SHP77 (cell line): ENCODE measurements around the gene S100A12.

ENCODE experiments used
- DNase-seq, 2 experiments: peaks; one replicate each; lab custom pipeline; 2025; lab: John Stamatoyannopoulos, UW

Gene S100A12

DNA sequence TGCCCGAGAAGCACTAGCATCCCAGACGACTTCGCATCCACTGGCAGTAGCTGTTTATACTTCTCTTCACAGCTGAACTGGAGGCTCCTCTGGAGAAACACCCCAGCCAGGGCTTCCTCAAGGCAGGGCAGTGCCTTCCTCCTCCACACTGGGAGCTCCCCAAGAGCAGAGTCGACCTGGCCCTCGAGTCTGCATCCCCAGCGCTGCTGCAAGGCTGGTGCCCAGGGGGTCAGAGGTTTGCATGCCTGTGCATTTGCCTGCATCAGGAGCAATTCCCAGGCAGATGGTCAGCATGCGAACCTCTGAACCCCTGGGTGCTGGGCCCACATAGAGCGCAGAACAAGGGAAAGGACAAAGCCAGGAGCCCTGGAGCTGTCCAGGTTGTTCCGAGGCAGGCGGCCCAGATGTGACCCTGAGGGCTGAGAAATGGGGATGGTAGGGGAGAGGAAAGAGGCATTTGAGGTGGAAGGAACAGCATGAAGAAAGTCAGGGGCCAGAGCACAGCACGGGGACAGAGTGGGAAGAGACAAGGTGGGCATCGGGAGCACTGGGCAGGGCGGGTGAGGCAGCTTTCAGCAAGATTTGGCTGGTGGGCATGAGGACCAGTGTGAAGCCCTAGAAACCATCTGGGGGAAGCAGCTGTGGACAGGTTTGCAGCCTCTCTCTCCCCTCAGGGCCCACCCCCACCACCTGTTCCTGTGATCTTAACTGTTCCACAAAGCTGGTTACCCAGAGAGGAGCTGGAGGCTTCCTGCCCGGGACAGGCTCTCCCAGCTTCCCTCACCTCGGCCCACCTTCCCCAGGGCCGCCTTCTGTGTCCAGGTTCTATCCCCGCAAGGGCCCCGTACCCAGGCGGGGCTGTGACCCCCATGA lies 21.9 kb upstream of the S100A12 start:
- DNase-seq: no peak

DNA sequence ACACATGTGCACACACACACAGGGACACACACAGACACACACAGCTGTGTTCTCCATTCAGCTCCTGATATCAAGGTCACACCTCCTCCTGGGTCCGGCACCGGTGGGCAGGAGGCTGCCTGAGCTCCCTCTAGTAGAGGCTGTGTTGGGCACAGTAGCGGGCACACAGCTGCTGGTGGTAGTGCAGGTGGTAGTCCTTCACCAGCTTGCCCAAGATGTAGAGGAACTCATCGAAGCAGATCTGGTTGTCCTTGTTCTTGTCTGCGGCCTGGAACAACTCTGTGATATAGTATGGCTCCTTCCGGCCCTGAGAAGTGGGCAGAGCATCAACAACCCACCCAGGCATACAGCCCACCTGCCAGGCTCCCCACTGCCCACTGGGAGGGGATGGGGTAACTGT lies 21.0 kb upstream of the S100A12 start:
- no peak for DNase-seq

DNA sequence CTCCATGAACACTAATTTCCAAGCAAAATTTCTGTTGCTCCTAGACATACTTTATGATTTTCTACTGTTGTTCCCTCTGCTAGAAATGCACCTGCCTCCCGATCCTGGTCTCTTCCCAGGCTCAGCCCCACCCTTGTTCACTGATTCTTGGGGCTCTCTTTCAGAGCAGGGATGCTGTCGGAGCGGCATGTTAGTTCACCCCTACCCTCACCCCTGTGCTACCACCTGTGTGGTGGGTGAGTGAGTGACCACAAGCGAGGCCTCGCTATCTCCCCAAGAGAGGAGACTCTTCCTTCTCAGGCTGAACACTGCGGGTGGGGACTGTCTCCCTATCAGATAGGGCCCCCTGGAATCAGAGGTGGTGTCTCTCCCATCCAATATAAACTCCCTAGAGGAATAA lies 20.4 kb upstream of the S100A12 start:
- DNase-seq: no peak

DNA sequence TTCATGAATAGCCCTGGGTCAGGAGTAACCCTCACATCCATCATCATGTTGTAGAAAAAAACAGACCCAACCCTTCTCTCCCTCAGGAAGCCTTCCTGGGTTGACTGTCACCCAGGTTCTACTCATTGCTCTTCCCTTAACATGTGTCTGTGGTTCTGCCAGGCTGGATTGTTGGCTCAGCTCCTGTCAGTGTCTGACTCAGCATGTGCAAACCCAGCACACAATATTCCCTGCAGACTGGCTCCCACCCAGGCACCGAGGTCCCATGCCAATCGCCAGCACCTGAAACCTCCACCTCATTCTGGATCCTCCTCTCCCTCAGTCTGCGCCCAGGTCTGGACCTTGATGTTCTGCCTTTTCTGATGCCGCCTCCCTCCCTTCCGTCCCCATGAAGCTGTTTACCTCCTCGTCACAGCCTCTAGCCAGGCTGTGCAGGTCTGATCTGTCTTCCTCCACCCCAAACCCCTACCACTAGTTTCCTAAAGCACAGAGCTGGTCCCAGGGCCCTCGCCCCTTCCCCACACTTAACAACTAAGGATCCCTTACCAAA lies 19.8 kb upstream of the S100A12 start:
- no peak for DNase-seq

DNA sequence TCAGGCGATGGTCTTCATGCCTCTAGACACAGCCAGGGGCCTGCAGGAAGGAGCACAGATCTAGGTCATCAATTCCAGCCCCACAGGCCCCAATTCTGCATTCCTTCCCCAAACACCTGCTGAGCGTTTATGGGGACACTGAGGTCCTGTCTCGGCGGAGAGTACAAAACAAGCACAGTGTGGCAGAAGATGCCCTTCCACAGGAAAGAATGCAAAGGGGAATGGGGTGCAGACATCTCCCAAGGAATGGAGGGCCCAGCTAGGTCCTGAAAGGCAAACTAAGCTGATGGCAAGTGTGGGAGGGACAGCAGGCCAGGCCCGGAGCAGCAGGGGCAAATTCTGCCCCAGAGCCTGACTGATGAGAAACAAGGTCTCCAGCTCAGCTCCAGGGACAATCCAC lies 19.0 kb upstream of the S100A12 start:
- no peak for DNase-seq

DNA sequence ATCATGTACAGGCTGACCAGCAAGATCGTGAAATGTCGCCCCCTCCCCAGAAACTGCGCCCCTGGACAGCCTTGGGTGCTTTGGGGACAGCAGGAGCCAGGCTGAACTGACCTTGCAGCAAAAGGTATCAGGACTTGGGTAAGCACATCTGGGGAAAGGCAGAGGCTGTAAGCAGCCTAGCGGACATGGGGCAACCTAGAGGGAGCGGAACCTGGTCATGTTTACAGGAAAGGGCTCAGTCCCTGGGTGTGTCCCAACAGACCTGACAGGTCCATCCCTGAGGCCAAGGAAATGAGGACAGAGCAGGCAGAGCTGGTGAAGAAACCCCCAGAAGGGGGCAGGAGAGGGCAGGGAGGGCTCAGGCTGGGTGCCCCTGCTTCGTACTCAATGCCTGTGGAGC lies 18.5 kb upstream of the S100A12 start:
- no peak for DNase-seq

DNA sequence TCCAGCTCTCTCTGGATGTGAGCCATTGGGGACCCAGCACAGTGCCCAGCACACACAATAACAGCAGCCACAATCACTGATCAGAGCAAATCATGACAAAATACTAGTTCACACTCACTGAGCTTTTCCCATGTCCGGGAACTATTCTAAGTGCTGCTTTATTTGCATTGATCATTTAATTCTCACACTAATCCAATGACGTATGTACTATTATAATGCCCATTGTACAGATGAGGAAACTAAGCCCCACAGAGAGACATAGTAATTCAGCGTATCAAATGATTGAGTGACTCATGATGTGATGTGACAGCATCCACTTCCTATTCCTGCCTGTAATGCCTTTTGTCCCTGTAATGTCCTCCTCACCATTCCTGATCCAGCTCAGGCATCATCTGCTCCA lies 17.4 kb upstream of the S100A12 start:
- DNase-seq: no peak

DNA sequence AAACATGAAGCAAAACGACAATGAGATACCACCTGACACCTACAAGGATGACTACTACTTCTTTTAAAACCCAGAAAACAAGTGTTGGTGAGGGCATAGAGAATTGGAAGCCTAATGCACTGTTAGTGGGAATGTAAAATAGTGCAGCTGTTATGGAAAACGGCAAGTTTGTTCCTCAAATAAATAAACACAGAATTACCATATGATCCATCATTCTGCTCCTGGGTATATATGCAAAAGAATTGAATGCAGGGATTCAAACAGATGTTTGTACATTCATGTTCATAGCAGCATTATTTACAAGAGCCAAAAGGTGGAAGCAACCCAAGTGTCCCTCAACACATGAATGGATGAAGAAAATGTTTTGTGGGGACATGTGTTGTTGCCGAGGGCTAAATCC lies 16.8 kb upstream of the S100A12 start:
- no peak for DNase-seq

DNA sequence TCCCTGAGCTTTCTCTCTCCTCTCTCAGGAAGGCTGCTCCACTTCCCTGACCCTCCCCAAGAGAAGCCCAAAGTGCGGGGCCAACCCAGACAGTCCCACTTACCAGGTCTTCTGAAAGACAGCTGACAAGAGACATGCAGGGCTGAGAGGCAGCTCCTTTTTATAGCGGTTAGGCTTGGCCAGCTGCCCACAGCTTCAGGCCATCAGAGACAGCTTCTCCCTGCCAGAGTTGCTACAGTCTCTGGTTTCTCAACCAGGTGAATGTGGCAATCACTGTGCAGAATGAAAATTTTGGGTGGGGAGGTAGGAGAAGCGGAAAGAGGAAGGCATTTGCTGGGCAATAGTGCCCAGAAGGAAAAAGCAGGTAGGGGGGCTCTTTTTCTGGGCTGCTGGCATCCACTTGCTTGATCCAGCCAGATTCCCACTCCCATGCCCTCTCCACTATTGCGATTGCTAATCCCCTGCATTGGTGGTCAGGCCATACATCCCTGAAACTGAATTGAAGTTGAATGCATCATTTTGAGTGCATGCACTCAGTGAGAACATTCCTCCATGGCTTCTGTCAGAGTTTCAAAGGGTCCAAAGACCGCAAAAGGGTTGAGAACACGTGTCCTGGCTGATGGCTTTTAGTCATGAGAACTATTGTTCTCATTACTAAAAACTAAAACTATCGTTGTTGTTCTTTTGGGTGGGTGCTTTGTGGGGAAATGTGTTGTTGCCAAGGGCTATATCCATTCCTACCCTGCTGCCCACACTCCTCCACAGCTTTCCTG lies 15.7 kb upstream of the S100A12 start, which contains the start of gene S100A8:
TSS of gene S100A8 (minus strand) at position 136 of the 773 bp plus-strand sequence. CDS start 538 bp downstream, outside the sequence.
- DNase-seq: peak in 1 of 2 experiments; percentile 6

DNA sequence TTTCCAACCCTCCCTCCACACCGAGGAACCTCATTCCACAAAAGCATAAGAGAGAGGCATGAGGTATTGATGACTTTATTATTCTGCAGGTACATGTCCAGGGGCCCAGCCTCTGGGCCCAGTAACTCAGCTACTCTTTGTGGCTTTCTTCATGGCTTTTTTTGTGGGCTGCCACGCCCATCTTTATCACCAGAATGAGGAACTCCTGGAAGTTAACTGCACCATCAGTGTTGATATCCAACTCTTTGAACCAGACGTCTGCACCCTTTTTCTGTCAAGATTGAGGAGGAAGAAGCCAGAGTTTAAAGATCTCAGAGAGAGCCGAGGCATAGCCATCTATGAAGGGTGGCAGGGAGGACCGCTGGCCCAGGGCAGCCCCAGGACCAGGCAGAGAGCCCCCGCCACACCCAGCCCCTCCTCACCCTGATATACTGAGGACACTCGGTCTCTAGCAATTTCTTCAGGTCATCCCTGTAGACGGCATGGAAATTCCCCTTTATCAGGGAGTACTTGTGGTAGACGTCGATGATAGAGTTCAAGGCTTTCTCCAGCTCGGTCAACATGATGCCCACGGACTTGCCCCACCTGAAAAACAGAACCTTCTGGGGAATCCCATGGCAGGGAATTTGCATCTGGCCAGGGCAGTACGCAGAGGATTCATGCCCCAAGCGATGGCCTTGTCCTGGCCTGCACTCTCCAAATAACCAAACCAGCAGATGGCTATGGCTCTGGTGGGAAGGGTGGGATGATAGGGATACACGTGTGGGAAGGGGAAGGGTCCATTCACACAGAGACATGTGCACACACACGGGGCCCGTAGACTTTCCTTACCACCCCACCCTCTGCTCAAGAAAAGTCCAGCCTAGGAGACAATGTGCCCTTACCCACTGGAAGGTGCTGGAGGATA lies 14.8 kb upstream of the S100A12 start:
- DNase-seq: no peak

DNA sequence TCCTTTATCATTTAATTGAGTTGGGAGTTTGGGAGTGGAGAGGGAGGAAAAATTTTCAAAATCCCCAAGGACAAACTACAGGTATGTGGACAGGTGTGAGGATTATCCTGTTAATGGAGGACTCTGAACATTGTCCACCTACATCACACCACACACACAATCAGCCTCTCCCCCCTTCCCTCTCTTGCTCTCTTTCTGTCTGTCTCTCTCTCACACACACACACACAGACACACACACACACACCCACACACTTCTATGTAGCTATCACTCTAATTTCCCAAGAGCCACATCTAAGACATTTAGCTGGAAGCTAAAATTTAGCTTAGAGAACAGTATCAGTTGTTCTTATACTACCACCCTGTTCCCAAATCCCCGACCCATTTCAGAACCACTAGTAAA lies 14.0 kb upstream of the S100A12 start:
- DNase-seq: no peak

DNA sequence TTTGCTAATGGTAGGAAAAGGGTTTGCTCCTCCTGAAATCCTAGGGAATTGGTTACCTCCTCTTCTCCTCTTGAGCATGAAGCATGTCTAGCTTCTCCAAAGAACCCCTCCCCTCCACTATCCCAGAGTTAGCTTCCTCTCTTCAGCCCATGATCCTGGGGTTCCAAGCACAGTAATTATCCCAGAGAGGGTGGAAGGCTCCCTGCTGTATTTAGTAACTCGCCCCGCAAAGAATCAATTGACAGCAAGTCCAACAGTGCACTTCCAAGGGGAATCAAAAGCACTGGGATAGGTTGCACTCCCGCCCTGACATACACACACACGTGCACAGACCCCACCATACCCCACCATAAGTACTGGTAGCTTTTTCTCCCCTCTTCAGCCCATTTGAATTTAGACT lies 12.4 kb upstream of the S100A12 start:
- DNase-seq: no peak

DNA sequence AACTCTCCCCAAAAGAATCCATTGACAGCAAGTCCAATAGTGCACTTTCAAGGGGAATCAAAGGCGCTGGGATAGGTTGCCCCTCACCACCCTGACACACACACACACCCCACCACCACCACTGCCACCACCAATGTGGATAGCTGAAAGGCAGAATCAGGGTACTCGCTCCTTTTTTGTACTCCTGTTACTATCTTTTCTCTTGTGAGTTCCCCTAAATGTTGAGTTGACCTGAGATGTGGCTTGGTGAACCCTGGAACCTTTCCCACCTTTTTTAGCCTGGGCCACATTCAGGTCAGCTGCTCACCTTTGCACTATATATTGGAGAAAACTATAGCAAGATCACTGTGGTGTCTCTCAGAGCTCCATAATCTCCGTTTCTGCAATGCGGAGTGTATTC lies 11.6 kb upstream of the S100A12 start:
- DNase-seq: no peak

DNA sequence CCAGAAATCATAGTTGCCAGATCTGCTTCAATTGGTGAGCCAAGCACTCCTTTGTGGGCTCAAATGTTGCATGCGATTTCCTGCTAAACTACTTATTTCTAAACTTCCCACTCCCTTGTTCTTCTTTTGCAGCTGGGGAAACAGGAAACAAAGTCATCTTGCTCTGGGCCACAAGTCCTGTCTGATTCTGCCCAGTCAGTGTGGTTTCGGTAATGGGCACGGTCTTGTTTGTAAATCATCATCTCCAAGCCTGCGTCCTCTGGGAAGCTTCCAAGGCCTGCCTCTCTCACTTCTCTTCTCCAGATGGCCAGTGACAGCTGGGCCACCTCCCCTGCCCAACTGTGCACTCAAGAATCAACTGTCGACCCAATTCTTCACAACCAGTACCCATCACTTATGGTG lies 11.1 kb upstream of the S100A12 start:
- DNase-seq: no peak

DNA sequence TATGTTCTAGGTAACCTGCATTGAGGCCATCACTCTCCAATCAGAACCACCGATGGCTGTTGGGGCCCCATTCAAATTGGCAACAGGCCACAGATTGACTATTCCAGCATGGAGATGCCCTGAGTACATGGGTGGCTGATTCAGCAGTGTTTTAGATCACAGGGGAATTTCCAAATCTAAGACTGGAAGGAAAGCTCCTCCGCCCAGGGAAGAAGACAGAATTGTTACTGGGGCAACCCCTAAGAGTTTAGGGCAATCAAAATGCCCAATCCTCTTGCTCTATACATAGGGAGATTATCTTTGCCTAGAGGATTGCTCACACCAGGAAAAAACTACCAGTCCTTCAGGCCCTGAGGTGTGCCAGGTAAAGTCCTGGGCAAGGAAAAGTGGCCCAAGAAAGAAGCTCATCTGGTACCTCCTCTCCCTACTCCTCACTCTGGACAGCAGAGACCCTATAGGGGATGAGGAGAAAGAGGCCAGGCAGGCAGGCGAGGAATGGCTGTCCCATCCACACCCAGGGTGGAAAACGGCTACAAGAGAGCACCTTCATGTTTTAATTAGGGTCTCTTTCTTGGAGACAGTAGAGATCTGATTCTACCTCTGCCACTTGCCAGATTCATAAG lies 9.6 kb upstream of the S100A12 start:
- no peak for DNase-seq

DNA sequence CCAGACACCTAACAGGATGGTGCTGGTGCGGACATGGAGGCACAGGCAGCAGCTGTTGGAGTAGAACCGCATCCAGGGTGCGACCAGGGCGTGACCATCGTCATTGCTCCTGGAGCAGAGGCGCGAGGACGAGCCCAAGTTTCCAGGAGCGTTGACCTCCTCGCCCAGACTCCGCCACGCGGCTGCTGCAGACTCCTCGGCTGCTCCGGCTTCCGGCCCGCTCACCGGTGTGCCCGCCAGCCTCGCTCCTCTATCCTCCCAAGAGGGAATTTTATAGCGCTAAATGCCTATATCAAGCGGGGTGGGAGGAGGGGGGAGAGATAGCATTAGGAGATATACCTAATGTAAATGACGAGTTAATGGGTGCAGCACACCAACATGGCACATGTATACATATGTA lies 5.3 kb upstream of the S100A12 start:
- no peak for DNase-seq

DNA sequence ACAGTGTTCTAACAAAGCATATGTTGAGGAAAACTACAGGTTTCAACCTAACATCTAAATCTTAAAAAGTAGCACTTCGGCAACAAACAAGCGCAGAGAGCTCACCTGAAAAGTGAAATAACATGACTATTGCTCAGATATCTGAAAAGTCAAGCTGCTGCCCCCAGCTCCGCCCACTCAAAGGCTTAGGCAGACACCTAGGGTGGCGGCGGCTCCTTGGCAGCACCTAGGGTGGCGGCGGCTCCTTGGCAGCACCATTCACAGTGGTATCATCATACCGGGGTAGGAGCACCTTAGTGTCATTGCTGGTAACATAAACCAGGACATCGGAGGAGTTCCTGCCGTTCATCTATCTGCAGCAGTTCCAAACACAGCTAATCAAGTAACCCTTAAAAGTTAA lies 4.2 kb upstream of the S100A12 start:
- no peak for DNase-seq

DNA sequence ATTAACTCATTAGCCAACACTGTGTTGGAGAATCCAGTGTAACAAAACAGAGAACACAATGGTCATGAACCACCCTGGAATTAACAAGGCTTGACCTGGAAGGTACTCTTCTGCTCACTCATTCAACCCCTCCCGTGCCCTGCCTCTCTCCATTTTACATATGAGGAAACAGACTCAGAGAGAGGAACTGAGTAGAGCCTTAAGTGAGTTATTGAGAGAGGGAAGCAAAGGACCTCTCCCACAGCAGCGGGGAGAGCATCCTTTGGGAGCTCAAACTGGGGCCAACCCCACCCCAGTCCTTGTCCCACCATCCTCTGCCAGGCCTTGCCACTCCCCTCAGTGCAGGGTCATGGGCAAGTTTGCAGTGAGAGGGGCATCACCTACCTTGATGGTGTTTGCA lies 1.4 kb downstream of the S100A12 start:
- DNase-seq: no peak

DNA sequence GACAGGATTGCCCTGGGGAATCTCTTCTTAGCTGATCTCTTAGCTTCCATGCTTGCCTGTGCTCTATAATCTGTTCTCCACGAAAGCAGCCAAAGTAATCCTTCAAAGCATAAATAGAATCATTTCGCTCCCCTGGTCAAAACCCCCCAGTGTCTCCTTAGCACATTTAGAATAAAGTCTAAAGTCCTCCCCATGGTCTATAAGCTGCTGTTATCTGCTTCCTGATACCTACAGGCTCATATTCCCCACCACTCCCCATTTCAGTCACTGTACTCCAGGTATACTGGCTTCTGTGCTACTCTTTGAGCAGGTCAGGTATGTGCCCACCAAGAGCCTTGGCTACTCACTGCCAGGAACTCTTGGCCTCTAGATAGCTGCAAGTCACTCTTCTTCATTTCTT lies 2.9 kb downstream of the S100A12 start:
- DNase-seq: no peak

DNA sequence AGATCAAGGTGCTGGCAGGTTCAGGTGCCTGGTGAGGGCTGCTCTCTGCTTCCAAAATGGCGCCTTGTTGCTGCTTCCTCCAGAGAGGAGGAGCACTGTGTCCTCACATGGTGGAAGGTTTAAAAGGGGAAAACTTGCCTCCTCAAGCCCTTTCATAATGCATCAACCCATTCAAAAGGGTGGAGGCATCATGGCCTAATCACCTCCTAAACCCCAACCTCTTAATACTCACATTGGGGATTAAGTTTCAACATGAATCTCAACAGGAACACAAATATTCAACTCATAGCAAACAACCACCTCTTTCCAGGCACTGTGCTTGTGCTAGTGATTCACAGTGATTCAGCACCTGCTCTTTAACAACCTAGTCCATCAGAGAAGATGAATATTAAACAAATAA lies 4.2 kb downstream of the S100A12 start:
- DNase-seq: no peak

DNA sequence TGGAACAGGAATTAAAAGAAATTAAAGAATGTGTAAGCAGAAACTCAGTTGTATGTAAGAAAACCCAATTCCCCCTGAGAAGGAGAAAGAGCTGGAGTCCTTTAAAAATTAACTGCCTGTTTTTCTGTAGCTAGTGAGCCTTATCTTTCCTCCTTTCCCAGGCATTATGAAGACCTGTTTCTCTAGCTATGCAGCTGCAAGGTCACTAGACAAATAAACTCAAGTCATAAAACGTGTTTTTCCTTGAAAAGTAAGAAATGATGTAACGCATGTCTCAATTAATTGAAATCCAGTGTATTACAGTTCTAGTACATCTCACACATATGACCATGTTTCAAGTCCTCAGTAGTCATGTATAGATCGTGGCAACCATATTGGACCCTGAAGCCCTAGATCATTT lies 5.3 kb downstream of the S100A12 start:
- DNase-seq: no peak

DNA sequence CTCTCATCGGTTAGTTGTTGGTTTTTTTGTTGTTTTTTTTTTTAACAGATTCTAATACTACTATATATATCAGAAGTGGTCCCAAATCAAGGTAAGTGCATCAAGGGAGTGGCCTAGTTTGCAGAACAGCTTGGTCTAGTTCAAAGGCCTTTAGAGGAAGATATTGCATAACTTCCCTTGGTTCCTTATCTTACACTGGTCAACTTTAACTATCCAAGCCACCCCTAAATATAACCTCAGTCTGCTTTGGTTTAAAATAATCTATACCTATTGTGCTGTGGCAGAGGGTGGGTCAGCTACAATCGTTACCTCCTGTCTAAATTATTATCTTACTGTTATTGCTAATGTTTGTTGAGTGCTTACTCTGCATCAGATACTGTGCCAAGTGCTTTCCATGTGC lies 6.9 kb downstream of the S100A12 start:
- DNase-seq: no peak
